ENCODE results near the gene PDE6B.
"Not testable (repeated sequence)": the region's sequence is repeated elsewhere in the genome, so short reads cannot be mapped to it uniquely, and the experiment has no call there.

The PDE6B gene

DNA sequence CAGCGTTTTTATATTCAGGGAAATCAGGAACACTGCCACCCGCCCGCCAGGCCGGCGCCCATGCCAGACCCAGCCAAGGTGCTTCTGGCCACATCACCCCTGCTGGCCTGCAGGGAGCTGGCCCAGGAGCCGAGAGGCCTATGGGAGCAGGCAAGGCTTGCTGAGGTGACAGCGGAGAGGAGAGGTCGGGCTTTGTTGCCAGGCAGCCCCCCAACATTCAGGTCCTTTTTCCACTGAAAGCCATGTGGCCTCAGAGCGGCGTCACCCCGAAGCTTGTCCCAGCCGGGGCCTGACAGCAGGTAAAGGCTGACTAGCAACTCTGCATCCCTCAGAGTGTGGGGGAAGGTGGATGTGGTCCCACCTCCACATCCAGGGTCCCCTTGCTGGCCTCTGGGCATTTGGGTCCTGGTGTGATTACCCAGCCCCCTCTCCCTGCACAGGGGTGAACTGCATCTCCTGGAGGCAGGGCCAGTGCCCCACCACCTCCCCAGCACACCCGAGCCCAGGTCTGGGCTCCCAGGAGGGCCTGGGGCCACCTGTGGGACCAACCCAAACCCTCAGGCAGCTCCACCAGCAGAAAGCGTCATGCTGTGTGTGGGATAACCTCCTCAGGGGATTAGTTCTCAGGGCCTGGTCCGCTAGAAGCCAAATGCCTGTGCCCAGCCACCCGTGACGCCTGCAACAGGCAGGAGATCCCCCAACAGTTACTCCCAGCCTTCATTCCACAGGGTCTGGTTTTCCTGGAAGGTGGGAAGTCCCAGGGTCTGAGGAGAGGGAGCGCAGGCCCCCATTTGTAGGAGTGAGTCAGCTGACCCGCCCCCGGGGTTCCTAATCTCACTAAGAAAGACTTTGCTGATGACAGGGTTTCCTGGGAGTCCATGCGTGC, at the start of gene PDE6B:
PDE6B (plus strand) TSS at position 869 of the 886 bp plus-strand sequence. CDS start 54 bp downstream, outside the sequence.
- no peak for DNase-seq (ENCODE audit: low spot score)

GRCh38 chr4:576245-576821, 49.0 kb upstream of the PDE6B start, which contains the start of gene TMEM271:
TSS of gene TMEM271 (minus strand) at chr4:576295. CDS start at chr4:576062, 233 bp downstream.
- DNase-seq (ENCODE audit: low spot score): no peak

- no peak for DNase-seq (ENCODE audit: low spot score)
These were observed 48.3 kb upstream of the PDE6B start for GRCh38 chr4:576991-577498.

- no peak for DNase-seq (ENCODE audit: low spot score)
These were observed 47.6 kb upstream of the PDE6B start for GRCh38 chr4:577499-578450.

GRCh38 chr4:578451-579443, 46.6 kb upstream of the PDE6B start:
- no peak for DNase-seq (ENCODE audit: low spot score)

- no peak for DNase-seq (ENCODE audit: low spot score)
These were observed 45.7 kb upstream of the PDE6B start for GRCh38 chr4:579543-580175.

- DNase-seq (ENCODE audit: low spot score): no peak
These were observed 44.2 kb upstream of the PDE6B start for GRCh38 chr4:581181-581580.

- no peak for DNase-seq (ENCODE audit: low spot score)
These were observed 43.5 kb upstream of the PDE6B start for GRCh38 chr4:581753-582361.

- no peak for DNase-seq (ENCODE audit: low spot score)
These were observed 41.6 kb upstream of the PDE6B start for GRCh38 chr4:583820-584219.

- DNase-seq (ENCODE audit: low spot score): no peak
These were observed 37.6 kb upstream of the PDE6B start for GRCh38 chr4:587671-588350.

- no peak for DNase-seq (ENCODE audit: low spot score)
These were observed 37.0 kb upstream of the PDE6B start for GRCh38 chr4:588351-588849.

DNA sequence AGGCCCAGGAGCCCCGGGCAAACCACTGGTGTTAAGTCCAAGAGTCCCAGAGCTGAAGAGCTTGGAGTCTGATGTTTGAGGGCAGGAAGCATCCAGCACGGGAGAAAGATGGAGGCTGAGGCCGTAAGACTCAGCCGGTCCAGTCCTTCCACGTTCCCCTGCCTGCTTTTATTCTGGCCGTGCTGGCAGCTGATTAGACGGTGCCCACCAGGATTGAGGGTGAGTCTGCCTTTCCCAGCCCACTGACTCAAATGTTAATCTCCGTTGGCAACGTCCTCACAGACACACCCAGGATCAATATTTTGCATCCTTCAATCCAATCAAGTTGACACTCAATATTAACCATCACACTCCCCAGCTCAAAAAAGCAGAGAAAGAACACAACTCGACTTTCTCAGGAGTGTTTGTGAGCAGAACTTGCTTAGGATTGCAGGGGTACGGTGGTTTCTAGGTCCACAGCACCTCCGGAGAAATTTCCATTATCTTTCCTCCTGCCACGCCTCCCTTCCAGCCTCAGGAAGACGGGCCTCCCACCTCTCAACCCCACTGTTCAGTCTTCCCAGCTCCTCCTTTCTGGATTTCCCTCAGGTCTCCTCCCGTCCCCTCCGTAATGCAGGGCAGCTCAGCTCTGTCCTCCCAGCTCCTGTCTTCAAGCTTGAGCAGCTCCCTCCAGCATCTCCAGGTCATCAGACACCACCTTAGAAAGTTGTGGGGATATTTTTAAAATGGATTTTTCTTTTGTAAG, 36.0 kb upstream of the PDE6B start:
- no peak for DNase-seq (ENCODE audit: low spot score)

GRCh38 chr4:590313-590841, 35.0 kb upstream of the PDE6B start:
- DNase-seq (ENCODE audit: low spot score): no peak

GRCh38 chr4:592178-592577, 33.2 kb upstream of the PDE6B start:
- DNase-seq (ENCODE audit: low spot score): not testable (repeated sequence)

GRCh38 chr4:592825-593520, 32.4 kb upstream of the PDE6B start:
- no peak for DNase-seq (ENCODE audit: low spot score)

DNA sequence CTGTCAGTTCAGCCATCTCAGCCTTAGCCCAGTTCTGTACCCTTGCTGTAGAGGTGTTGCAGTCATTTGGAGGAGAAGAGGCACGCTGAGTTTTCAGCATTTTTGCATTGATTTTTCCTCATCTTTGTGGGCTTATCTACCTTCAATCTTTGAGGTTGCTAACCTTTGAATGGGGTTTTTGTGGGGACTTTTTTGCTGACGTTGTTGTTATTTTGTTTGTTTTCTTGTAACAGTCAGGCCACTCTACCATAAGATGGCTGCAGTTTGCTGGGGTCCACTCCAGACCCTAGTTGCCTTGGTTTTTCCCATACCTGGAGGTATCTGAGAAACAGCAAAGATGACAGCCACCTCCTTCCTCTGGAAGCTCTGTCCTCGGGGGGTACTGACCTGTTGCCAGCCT, 26.4 kb upstream of the PDE6B start:
- DNase-seq (ENCODE audit: low spot score): no peak

GRCh38 chr4:600166-600565, 25.2 kb upstream of the PDE6B start:
- DNase-seq (ENCODE audit: low spot score): no peak

Measured in hepatic stellate cell (primary cell).